Cerebellar nuclear complex (tissue), 1 donor: ENCODE data around the gene YIF1A.
"Not testable (repeated sequence)": the region's sequence is repeated elsewhere in the genome, so short reads cannot be mapped to it uniquely, and the experiment has no call there.

Experiments
- DNase-seq, 2 experiments: peaks; one replicate each; lab custom pipeline; 2025; lab: John Stamatoyannopoulos, UW

The YIF1A gene

GRCh38 chr11:66286699-66287098, 2.2 kb downstream of the YIF1A start:
- DNase-seq: no peak

GRCh38 chr11:66285250-66285947, 3.5 kb downstream of the YIF1A start:
- DNase-seq: no peak

GRCh38 chr11:66284526-66285078, 4.3 kb downstream of the YIF1A start:
- no peak for DNase-seq

GRCh38 chr11:66283461-66284105, 5.4 kb downstream of the YIF1A start:
- no peak for DNase-seq

GRCh38 chr11:66282468-66283455, 6.2 kb downstream of the YIF1A start:
- DNase-seq: peak; percentile 93 to 96

GRCh38 chr11:66281776-66282467, 7.0 kb downstream of the YIF1A start:
- DNase-seq: no peak

GRCh38 chr11:66281001-66281400, 7.9 kb downstream of the YIF1A start:
- no peak for DNase-seq

GRCh38 chr11:66280428-66280827, 8.5 kb downstream of the YIF1A start:
- no peak for DNase-seq

GRCh38 chr11:66279092-66279734, 9.7 kb downstream of the YIF1A start:
- no peak for DNase-seq

GRCh38 chr11:66278363-66279091, 10.4 kb downstream of the YIF1A start:
- DNase-seq: no peak

GRCh38 chr11:66277471-66278362, 11.2 kb downstream of the YIF1A start, which contains the start of gene CNIH2:
Gene CNIH2, plus strand, starts transcription at chr11:66278175. Its CDS starts 282 bp downstream, at chr11:66278457.
- DNase-seq: no peak

GRCh38 chr11:66277064-66277463, 11.9 kb downstream of the YIF1A start:
- not testable (repeated sequence) for DNase-seq

- not testable (repeated sequence) for DNase-seq
Measured at GRCh38 chr11:66276619-66277018, 12.3 kb downstream of the YIF1A start.

GRCh38 chr11:66275984-66276612, 12.8 kb downstream of the YIF1A start:
- DNase-seq: no peak

GRCh38 chr11:66275396-66275795, 13.5 kb downstream of the YIF1A start:
- no peak for DNase-seq

GRCh38 chr11:66274219-66274618, 14.7 kb downstream of the YIF1A start:
- DNase-seq: no peak

- DNase-seq: no peak
Measured at GRCh38 chr11:66272596-66272995, 16.3 kb downstream of the YIF1A start.

- no peak for DNase-seq
Measured at GRCh38 chr11:66271816-66272215, 17.1 kb downstream of the YIF1A start.
